AG04450 (cell line): ENCODE results near the gene ASIC2. TPM values are rescaled to one million over a fixed set of nuclear protein-coding genes. Genes with fewer than 3 reads are reported as not detected.

Experiments
- CTCF ChIA-PET: fragments of 300-600, 350-600 bp; formaldehyde crosslinking; extraction: SDS; loops from one replicate; lab custom pipeline; 2022; ENCODE audit warnings: antibody characterized with exemption, inconsistent platforms; lab: Charles Lee
- POLR2A ChIA-PET: fragments of 350-600 bp; formaldehyde crosslinking; extraction: SDS; loops from one replicate; lab custom pipeline; 2021; ENCODE audit warnings: antibody characterized with exemption, inconsistent platforms; lab: Yijun Ruan, JAX
- DNase-seq: peaks from one replicate; pipeline ENCODE4 v3.0.0-alpha.2; 2011; ENCODE audit warnings: low read depth, low spot score
- H3K27ac ChIP-seq: one replicate; pipeline ENCODE4 v1.5.1; 2012; ENCODE audit warnings: low read depth, low read length, control low read depth
- H3K27me3 ChIP-seq: one replicate; pipeline ENCODE4 v1.6.0; 2012; ENCODE audit warnings: low read length; ENCODE audit not compliant: control insufficient read depth, insufficient read depth
- H3K4me3 ChIP-seq: 2 replicates; pipeline ENCODE4 v1.5.1; 2011; ENCODE audit warnings: mild to moderate bottlenecking, low read depth, low read length, control low read depth
- H3K9me3 ChIP-seq: 2 replicates; pipeline ENCODE4 v1.5.1; 2012; ENCODE audit warnings: low read length; ENCODE audit not compliant: control insufficient read depth, insufficient read depth
- polyA plus RNA-seq: library from polyadenylated mRNA; depleted of rRNA; stranded (reverse); fragments of >200 nt; gene quantifications from 2 replicates; pipeline ENCODE4 v1.2.3, GENCODE V29; 2011
- TF ChIP-seq, protein P1 (sequence below): IDR thresholded peaks from 2 replicates; pipeline ENCODE4 v1.5.1; 2011; ENCODE audit warnings: low read depth, low read length, control low read depth, inconsistent platforms

The ASIC2 gene
- polyA plus RNA-seq, 1 experiment, result 0.19 TPM

DNA sequence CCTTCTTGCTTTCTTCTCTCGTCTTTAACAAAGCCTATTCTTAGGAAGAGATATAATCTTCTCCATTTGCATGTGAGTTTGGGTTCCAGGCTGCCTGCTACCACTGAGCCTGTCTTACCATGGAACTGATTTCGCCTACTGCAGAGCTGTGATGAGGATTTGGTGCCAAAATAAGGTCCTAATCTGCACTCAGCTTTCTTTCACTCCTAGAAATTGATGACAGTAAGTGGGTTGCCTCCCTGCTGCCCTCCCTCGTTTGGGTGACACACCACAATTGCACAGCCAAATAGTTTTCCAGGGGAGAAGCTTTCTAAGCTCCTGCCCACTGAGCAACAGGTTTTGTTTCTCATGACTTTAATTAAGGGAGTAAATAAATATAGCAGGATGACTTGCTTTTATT lies 25.1 kb upstream of the ASIC2 start:
- TF ChIP-seq, protein P1, sequence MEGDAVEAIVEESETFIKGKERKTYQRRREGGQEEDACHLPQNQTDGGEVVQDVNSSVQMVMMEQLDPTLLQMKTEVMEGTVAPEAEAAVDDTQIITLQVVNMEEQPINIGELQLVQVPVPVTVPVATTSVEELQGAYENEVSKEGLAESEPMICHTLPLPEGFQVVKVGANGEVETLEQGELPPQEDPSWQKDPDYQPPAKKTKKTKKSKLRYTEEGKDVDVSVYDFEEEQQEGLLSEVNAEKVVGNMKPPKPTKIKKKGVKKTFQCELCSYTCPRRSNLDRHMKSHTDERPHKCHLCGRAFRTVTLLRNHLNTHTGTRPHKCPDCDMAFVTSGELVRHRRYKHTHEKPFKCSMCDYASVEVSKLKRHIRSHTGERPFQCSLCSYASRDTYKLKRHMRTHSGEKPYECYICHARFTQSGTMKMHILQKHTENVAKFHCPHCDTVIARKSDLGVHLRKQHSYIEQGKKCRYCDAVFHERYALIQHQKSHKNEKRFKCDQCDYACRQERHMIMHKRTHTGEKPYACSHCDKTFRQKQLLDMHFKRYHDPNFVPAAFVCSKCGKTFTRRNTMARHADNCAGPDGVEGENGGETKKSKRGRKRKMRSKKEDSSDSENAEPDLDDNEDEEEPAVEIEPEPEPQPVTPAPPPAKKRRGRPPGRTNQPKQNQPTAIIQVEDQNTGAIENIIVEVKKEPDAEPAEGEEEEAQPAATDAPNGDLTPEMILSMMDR, result no peak
- no peak overlapping the region for H3K4me3 ChIP-seq
- no peak overlapping the region for H3K27ac ChIP-seq
- ChIA-PET POLR2A (no interaction called here), CTCF (no interaction called here)
- no peak for DNase-seq
- H3K9me3 ChIP-seq, result no peaks in the 10 kb centered on the region
- H3K27me3 ChIP-seq, result no peaks in the 10 kb centered on the region

DNA sequence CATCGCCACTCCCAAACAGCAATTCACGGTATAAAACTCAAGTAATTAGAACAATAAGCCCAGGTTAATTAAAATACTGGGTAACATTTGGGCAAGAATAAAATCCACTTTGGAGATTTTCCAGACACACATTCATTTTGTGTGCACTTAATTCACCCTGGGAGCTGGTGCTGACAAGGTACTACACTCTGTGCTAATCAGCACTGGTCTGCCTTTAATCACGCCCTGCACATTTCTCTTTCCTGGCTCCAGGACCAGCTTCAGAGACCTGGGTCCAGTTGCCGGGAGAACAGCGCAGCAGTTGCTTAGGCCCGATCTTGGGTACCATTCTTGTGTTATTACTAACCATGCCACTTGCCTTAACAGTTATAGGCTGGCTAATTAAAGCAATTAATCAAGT lies 23.7 kb upstream of the ASIC2 start:
- H3K9me3 ChIP-seq, result no peaks in the 10 kb centered on the region
- no peak overlapping the region for H3K27ac ChIP-seq
- TF ChIP-seq, protein P1, result no peak
- no peaks in the 10 kb centered on the region for H3K27me3 ChIP-seq
- POLR2A ChIA-PET, result no interaction called here
- DNase-seq, result no peak
- CTCF ChIA-PET, result no interaction called here
- no peak overlapping the region for H3K4me3 ChIP-seq

GRCh38 chr17:33310296-33310695 lies 17.2 kb upstream of the ASIC2 start:
- TF ChIP-seq, protein P1, result no peak
- H3K4me3 ChIP-seq, result no peak overlapping the region
- ChIA-PET CTCF (no interaction called here), POLR2A (no interaction called here)
- H3K27ac ChIP-seq, result no peak overlapping the region
- no peak for DNase-seq
- no peaks in the 10 kb centered on the region for H3K27me3 ChIP-seq
- no peaks in the 10 kb centered on the region for H3K9me3 ChIP-seq

GRCh38 chr17:33303254-33303653 lies 10.2 kb upstream of the ASIC2 start:
- TF ChIP-seq, protein P1, result no peak
- Histone ChIP-seq H3K27me3 (no peaks in the 10 kb centered on the region), H3K4me3 (no peak overlapping the region), H3K9me3 (no peaks in the 10 kb centered on the region), H3K27ac (no peak overlapping the region)
- ChIA-PET POLR2A (no interaction called here), CTCF (interaction anchor here (1.1 kb wide), 1 partner anchor 18 kb away, joined by 3 read pairs; no protein-coding TSS in a partner anchor)
- DNase-seq, result no peak

DNA sequence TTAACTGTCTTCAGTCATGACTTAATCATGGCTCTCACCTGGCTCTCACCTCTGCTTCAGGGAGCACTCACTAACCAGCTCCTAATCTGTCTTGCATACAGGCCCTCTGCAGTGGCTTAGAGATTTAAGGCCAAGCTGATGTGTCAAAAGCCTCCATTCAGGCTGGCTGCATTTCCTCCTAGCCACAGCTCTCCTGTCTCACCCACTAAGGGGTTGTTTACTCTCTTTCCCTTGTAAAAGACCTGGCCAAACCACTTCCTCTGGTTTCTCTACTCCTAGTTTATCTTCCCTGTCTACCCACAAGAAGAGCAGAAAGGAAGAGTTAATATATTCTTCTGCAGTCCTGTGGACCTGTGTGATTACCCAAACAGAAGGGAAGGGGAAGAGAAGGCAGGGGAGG lies 9.3 kb upstream of the ASIC2 start:
- Histone ChIP-seq H3K9me3 (no peaks in the 10 kb centered on the region), H3K27me3 (no peaks in the 10 kb centered on the region), H3K4me3 (no peak overlapping the region), H3K27ac (no peak overlapping the region)
- no peak for DNase-seq
- POLR2A ChIA-PET, result no interaction called here
- CTCF ChIA-PET, result no interaction called here
- TF ChIP-seq, protein P1, result no peak
